ENCODE measurements around the gene NMUR1.

NMUR1 gene

DNA sequence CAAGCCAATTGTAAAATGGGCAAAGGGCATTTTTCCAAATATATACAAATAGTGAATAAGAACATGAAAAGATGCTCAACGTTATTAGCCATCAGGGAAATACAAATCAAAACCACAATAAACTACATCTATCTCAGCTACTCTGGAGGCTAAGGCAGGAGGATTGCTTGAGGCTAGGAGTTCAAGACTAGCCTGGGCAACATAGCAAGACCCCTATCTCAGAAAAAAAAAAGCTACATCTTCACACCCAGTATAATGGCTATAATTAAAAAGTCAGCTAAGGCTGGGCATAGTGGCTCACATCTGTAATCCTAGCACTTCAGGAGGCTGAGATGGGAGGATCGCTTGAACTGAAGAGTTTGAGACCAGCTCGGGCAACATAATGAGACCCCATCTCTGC lies 53.3 kb downstream of the NMUR1 start:
- TF ChIP-seq SIN3A (IDR thresholded peaks at IDR 0.05; ENCODE audit: borderline replicate concordance, insufficient read depth, low read length) (no peak), FOXP2 (optimal IDR thresholded peaks at IDR 0.05; ENCODE audit: borderline replicate concordance, extremely low read depth, extremely low read length, insufficient read depth) (no peak), TAF1 (IDR thresholded peaks at IDR 0.05; ENCODE audit: borderline replicate concordance, insufficient read depth, low read length) (no peak), POLR2AphosphoS5 (IDR thresholded peaks at IDR 0.05; ENCODE audit: low read depth, low read length) (no peak)
- TF ChIP-seq, protein P1, sequence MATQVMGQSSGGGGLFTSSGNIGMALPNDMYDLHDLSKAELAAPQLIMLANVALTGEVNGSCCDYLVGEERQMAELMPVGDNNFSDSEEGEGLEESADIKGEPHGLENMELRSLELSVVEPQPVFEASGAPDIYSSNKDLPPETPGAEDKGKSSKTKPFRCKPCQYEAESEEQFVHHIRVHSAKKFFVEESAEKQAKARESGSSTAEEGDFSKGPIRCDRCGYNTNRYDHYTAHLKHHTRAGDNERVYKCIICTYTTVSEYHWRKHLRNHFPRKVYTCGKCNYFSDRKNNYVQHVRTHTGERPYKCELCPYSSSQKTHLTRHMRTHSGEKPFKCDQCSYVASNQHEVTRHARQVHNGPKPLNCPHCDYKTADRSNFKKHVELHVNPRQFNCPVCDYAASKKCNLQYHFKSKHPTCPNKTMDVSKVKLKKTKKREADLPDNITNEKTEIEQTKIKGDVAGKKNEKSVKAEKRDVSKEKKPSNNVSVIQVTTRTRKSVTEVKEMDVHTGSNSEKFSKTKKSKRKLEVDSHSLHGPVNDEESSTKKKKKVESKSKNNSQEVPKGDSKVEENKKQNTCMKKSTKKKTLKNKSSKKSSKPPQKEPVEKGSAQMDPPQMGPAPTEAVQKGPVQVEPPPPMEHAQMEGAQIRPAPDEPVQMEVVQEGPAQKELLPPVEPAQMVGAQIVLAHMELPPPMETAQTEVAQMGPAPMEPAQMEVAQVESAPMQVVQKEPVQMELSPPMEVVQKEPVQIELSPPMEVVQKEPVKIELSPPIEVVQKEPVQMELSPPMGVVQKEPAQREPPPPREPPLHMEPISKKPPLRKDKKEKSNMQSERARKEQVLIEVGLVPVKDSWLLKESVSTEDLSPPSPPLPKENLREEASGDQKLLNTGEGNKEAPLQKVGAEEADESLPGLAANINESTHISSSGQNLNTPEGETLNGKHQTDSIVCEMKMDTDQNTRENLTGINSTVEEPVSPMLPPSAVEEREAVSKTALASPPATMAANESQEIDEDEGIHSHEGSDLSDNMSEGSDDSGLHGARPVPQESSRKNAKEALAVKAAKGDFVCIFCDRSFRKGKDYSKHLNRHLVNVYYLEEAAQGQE (IDR thresholded peaks at IDR 0.05; ENCODE audit: insufficient read depth in 1 of 2, low read depth in 2 of 2, low read length in 2 of 2): no peak

DNA sequence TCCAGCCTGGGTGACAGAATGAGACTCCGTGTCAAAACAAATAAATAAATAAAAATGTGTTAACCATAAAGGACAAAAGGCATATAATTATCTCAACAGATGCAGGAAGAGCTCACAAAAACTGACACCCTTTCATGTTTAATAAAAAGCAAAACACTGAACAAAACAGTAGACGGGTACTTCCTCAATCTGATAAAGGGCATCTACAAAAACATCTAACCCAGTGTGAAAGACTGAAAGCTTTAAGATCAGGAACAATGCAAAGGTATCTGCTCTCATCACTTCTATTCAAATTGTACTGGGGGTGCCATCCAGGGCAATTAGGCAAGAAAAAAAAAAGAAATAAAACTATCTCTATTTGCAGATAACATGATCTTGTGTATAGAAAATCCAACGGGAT lies 54.3 kb downstream of the NMUR1 start:
- no peak for TF ChIP-seq FOXP2 (optimal IDR thresholded peaks at IDR 0.05; ENCODE audit: borderline replicate concordance, extremely low read depth, extremely low read length, insufficient read depth)
- TF ChIP-seq, protein P1 (IDR thresholded peaks at IDR 0.05; ENCODE audit: insufficient read depth in 1 of 2, low read depth in 2 of 2, low read length in 2 of 2): no peak
- no peak for TF ChIP-seq POLR2AphosphoS5 (IDR thresholded peaks at IDR 0.05; ENCODE audit: low read depth, low read length)
- TF ChIP-seq SIN3A (IDR thresholded peaks at IDR 0.05; ENCODE audit: borderline replicate concordance, insufficient read depth, low read length): no peak
- TF ChIP-seq TAF1 (IDR thresholded peaks at IDR 0.05; ENCODE audit: borderline replicate concordance, insufficient read depth, low read length): no peak
